B cell (primary cell): ENCODE measurements around the gene PRKG2. TPM values are rescaled to one million over a fixed set of nuclear protein-coding genes. Genes with fewer than 3 reads are reported as not detected.

Experiments used
- ATAC-seq: fragments of 200-7000 bp; cut with Tn5 transposase; one replicate; pipeline ENCODE4 v1.10.0; 2021; ENCODE audit warnings: low read depth, mild to moderate bottlenecking, moderate number of reproducible peaks, moderate library complexity
- CTCF ChIA-PET: fragments of 350-600 bp; sonication (Branson Sonifier 250); formaldehyde crosslinking; loops from one replicate; lab custom pipeline; 2021; ENCODE audit warnings: antibody characterized with exemption, inconsistent platforms; lab: Charles Lee
- POLR2A ChIA-PET: fragments of 350-600 bp; sonication (Branson Sonifier 250); formaldehyde crosslinking; loops from one replicate; lab custom pipeline; 2021; ENCODE audit warnings: antibody characterized with exemption; lab: Charles Lee
- DNase-seq: peaks from one replicate; pipeline ENCODE4 v3.0.0; 2013
- H2AFZ ChIP-seq: 2 replicates; pipeline ENCODE4 v1.6.1; 2012; ENCODE audit warnings: mild to moderate bottlenecking, low read depth, low read length; ENCODE audit not compliant: insufficient read depth, poor library complexity, severe bottlenecking
- H3K27ac ChIP-seq, 2 donors: 1 replicate in 1 of 2; 2 replicates in 1 of 2; pipeline ENCODE4 v1.5.1; 2012 to 2013; ENCODE audit warnings: low read length in 2 of 2, mild to moderate bottlenecking in 2 of 2, moderate library complexity in 1 of 2
- H3K27me3 ChIP-seq, 4 experiments: fragments of 200-600 bp in 1 of 4; sonication (generic) in 1 of 4; replicated peaks in 1 of 4; 1 replicate in 2 of 4; 2 replicates in 2 of 4; pipeline versions ENCODE4 v1.6.1 to v1.7.0; 2013 to 2016; ENCODE audit warnings: low read length in 3 of 4, mild to moderate bottlenecking in 2 of 4, mixed read lengths in 1 of 4, moderate library complexity in 1 of 4; ENCODE audit not compliant: insufficient read depth in 4 of 4, control insufficient read depth in 3 of 4; ENCODE audit errors: control extremely low read depth in 1 of 4
- H3K36me3 ChIP-seq, 2 experiments: replicated peaks in 1 of 2; 1 replicate in 1 of 2; 2 replicates in 1 of 2; pipeline versions ENCODE4 v1.6.1 to v1.7.1; 2013; ENCODE audit warnings: low read length in 1 of 2; ENCODE audit not compliant: insufficient read depth in 2 of 2, control insufficient read depth in 1 of 2; ENCODE audit errors: control extremely low read depth in 1 of 2, extremely low read depth in 1 of 2
- H3K4me1 ChIP-seq, 2 donors: fragments of 200-600 bp in 1 of 2; sonication (generic) in 1 of 2; 1 replicate in 1 of 2; 2 replicates in 1 of 2; pipeline versions ENCODE4 v1.5.1 to v1.6.1; 2013 to 2017; ENCODE audit warnings: low read length in 2 of 2; ENCODE audit not compliant: control insufficient read depth in 2 of 2, insufficient read depth in 2 of 2
- H3K4me2 ChIP-seq: replicated peaks from 2 replicates; pipeline ENCODE3; 2012; ENCODE audit warnings: mild to moderate bottlenecking, low read depth, low read length; ENCODE audit not compliant: poor library complexity, severe bottlenecking
- H3K4me3 ChIP-seq, 5 experiments: fragments of 200-600 bp in 1 of 5; sonication (generic) in 1 of 5; 1 replicate in 3 of 5; 2 replicates in 2 of 5; pipeline versions ENCODE4 v1.5.1 to v1.7.0; 2011 to 2016; ENCODE audit warnings: low read length in 4 of 5, mild to moderate bottlenecking in 4 of 5, low read depth in 2 of 5, control low read depth in 1 of 5, moderate library complexity in 1 of 5; ENCODE audit not compliant: insufficient read depth in 1 of 5; ENCODE audit errors: control extremely low read depth in 1 of 5, extremely low read depth in 1 of 5
- H3K79me2 ChIP-seq: fragments of 200-600 bp; sonication (generic); one replicate; pipeline ENCODE4 v1.6.0; 2016; ENCODE audit warnings: low read length; ENCODE audit not compliant: control insufficient read depth, insufficient read depth
- H3K9ac ChIP-seq: fragments of 200-600 bp; sonication (generic); 2 replicates; pipeline ENCODE4 v1.6.1; 2017; ENCODE audit warnings: mild to moderate bottlenecking, low read length, moderate library complexity
- H3K9me3 ChIP-seq, 3 donors: one replicate each; pipeline versions ENCODE4 v1.6.1 to v1.7.1; 2013; ENCODE audit warnings: low read length in 2 of 3; ENCODE audit not compliant: control insufficient read depth in 2 of 3, insufficient read depth in 1 of 3; ENCODE audit errors: control extremely low read depth in 1 of 3
- H4K20me1 ChIP-seq: 2 replicates; pipeline ENCODE4 v1.6.0; 2012; ENCODE audit warnings: mild to moderate bottlenecking, low read length; ENCODE audit not compliant: insufficient read depth, control insufficient read depth, poor library complexity, severe bottlenecking
- H3K27ac Mint-ChIP-seq: one replicate; pipeline ENCODE4 v1.8.0; 2021; ENCODE audit warnings: mixed read lengths
- H3K27me3 Mint-ChIP-seq: one replicate; pipeline ENCODE4 v1.8.0; 2021; ENCODE audit warnings: mixed read lengths
- H3K4me1 Mint-ChIP-seq: one replicate; pipeline ENCODE4 v1.8.0; 2021; ENCODE audit warnings: mixed read lengths
- H3K4me3 Mint-ChIP-seq: one replicate; pipeline ENCODE4 v1.8.0; 2021; ENCODE audit warnings: mixed read lengths
- H3K9me3 Mint-ChIP-seq: one replicate; pipeline ENCODE4 v1.8.0; 2022; ENCODE audit warnings: mixed read lengths; ENCODE audit not compliant: insufficient read depth
- CTCF ChIP-seq: fragments of 200-600 bp; IDR thresholded peaks from one replicate; pipeline ENCODE4 v1.8.0; 2022; ENCODE audit warnings: antibody characterized with exemption, mild to moderate bottlenecking
- EZH2 ChIP-seq: IDR thresholded peaks from 2 replicates; pipeline ENCODE4 v1.6.1; 2012; ENCODE audit warnings: borderline replicate concordance, low read depth, mild to moderate bottlenecking, moderate library complexity, low read length; ENCODE audit not compliant: insufficient read depth, poor library complexity, severe bottlenecking
- WGBS: methylation state at CpG from one replicate; pipeline ENCODE4 v1.1.5; 2013; ENCODE audit warnings: missing lambda C conversion rate; ENCODE audit not compliant: insufficient coverage; 5-methylcytosine and 5-hydroxymethylcytosine counted together
- intact Hi-C: fragments of 100-400 bp; cut with micrococcal nuclease; formaldehyde crosslinking; loops from one replicate; pipeline ENCODE4 v1.10.0; 2022
- polyA plus RNA-seq: library from polyadenylated mRNA; depleted of rRNA; stranded (reverse); fragments of >200 nt; gene quantifications from 2 replicates; pipeline ENCODE4 v1.2.3, GENCODE V29; 2012
- total RNA-seq, 2 donors: library from RNA; stranded (reverse); fragments of 120-200 nt in 1 of 2; gene quantifications; 1 replicate in 1 of 2; 2 replicates in 1 of 2; pipeline versions ENCODE4 v1.2.3 to v1.2.4, GENCODE V29; 2013 to 2022

The PRKG2 gene
- total and polyA plus RNA-seq, 2 donors (not counting 1 experiment from before 2014, with no cell fraction given), result 0.61 to 0.86 TPM

GRCh38 chr4:81260443-81261101 lies 45.5 kb upstream of the PRKG2 start:
- intact Hi-C loops, result no loop called here
- Histone ChIP-seq H3K36me3 (no peaks in the 10 kb centered on the region), H3K4me1 (no peaks in the 10 kb centered on the region), H3K79me2 (no peaks in the 10 kb centered on the region), H3K27me3 (no peaks in the 10 kb centered on the region), H3K4me2 (no peak overlapping the region), H3K27ac (no peak overlapping the region), H4K20me1 (no peaks in the 10 kb centered on the region), H3K9ac (no peak overlapping the region), H3K9me3 (no peaks in the 10 kb centered on the region), H3K4me3 (no peak overlapping the region), H2AFZ (no peak overlapping the region)
- Mint-ChIP-seq H3K4me3 (no peak overlapping the region), H3K27ac (no peak overlapping the region), H3K9me3 (no peaks in the 10 kb centered on the region), H3K4me1 (no peaks in the 10 kb centered on the region), H3K27me3 (peaks cover 7% of the 10 kb centered on the region)
- ChIA-PET POLR2A (no interaction called here), CTCF (interaction anchor here (1.5 kb wide), 1 partner anchor 191 kb away, joined by 4 read pairs; no protein-coding TSS in a partner anchor)
- DNase-seq (no peak), ATAC-seq (no peak)
- TF ChIP-seq CTCF (no peak), EZH2 (no peak)
- WGBS, result 63% methylated on average over 2 of the region's 10 CpGs

- no peak overlapping the region for H3K4me3 Mint-ChIP-seq
- intact Hi-C loops, result no loop called here
- POLR2A ChIA-PET, result no interaction called here
These were observed 44.0 kb upstream of the PRKG2 start for GRCh38 chr4:81258841-81259550.

More at GRCh38 chr4:81258841-81259550, 44.0 kb upstream of the PRKG2 start:
- Histone ChIP-seq H3K4me3 (no peak overlapping the region), H4K20me1 (no peaks in the 10 kb centered on the region), H3K27ac (no peak overlapping the region), H3K36me3 (no peaks in the 10 kb centered on the region), H3K79me2 (no peaks in the 10 kb centered on the region), H3K4me2 (no peak overlapping the region), H3K27me3 (no peaks in the 10 kb centered on the region), H3K9me3 (no peaks in the 10 kb centered on the region), H2AFZ (no peak overlapping the region), H3K9ac (no peak overlapping the region), H3K4me1 (no peaks in the 10 kb centered on the region)
- H3K27ac Mint-ChIP-seq, result no peak overlapping the region
- no peaks in the 10 kb centered on the region for H3K9me3 Mint-ChIP-seq
- TF ChIP-seq CTCF, result no peak
- no peak for TF ChIP-seq EZH2
- no peak for DNase-seq
- no peak for ATAC-seq
- CTCF ChIA-PET, result no interaction called here
- H3K4me1 Mint-ChIP-seq, result no peaks in the 10 kb centered on the region
- peaks cover 7% of the 10 kb centered on the region for H3K27me3 Mint-ChIP-seq
